H1 (cell line): Measurements from ENCODE around the gene RGS14. TPM values are rescaled to one million over a fixed set of nuclear protein-coding genes. Genes with fewer than 3 reads are reported as not detected.

Experiments
- TBP ChIP-seq: IDR thresholded peaks from 2 replicates; pipeline ENCODE4 v1.6.1; 2011; ENCODE audit warnings: low read depth, low read length, improper control_type of control experiment
- polyA plus RNA-seq, 7 experiments: library from polyadenylated mRNA; depleted of rRNA in 3 of 7; stranded (reverse) in 5 of 7; unstranded in 2 of 7; fragments of >200 nt in 5 of 7; fragments of 200-250 nt in 2 of 7; gene quantifications; 1 replicate in 5 of 7; 2 replicates in 1 of 7; 4 replicates in 1 of 7; pipeline versions ENCODE4 v1.2.1 to v1.2.3, GENCODE V29; 2011 to 2013; ENCODE audit warnings: missing spikeins in 2 of 7, mixed read lengths in 2 of 7
- total RNA-seq: library from RNA; stranded (reverse); fragmentation: NEBNext Ultra II Directional; extraction: Animal tissue kit (Norgen Biotek cat#: 25700); gene quantifications from 2 replicates; pipeline ENCODE4 v1.2.1, GENCODE V29; 2021

Gene RGS14
- total and polyA plus RNA-seq, 2 of the 8 experiments (the other 6 are each of a cell fraction or from before 2014, with no cell fraction given), result 24.4 to 46.1 TPM

- no peak for TF ChIP-seq TBP
Observed at GRCh38 chr5:177314376-177315342, 43.1 kb upstream of the RGS14 start (continued).
